Renal cortical epithelial cell (primary cell): Measurements from ENCODE around the gene CPEB4. TPM values are rescaled to one million over a fixed set of nuclear protein-coding genes. Genes with fewer than 3 reads are reported as not detected.
A peak's percentile ranks its signal among the peaks of the same experiment; 100 is the strongest.

Experiments
- DNase-seq: peaks from one replicate; pipeline ENCODE4 v3.0.0-alpha.2; 2011; ENCODE audit warnings: low read depth
- total RNA-seq: library from RNA; depleted of rRNA; stranded (reverse); fragments of >200 nt; gene quantifications from 2 replicates; pipeline ENCODE4 v1.2.3, GENCODE V29; 2014

Gene CPEB4
- total RNA-seq, 1 donor from 2014 or later = 66.6 TPM

DNA sequence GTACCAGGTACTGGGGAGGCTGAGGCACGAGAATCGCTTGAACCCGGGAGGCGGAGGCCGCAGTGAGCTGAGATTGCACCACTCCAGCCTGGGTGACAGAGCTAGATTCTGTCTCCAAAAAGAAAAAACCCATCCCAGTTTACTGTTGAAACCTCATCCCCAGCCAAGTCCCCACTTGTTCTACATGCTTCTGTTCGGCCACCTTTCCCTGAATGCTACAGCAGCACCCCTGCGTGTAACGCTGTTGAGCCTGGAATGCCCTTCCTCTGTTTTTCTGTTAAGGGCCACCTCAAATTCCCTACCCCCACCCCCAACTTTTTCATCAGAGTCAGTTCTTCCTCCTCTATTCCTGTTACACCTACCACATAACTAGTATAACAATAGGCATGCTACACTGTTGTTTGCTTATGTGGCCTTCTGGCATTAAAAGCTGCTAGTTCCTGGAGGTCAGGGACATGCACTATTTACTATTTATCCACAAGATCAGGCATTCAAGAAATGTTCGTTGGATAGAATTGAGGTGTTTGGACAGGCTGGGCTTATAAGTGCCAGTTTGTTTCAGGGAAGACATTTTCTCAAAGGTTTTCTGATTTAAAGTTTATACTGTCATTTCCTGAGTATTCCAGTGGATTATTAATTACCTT lies 53.7 kb downstream of the CPEB4 start:
- peak; percentile 98 for DNase-seq

DNA sequence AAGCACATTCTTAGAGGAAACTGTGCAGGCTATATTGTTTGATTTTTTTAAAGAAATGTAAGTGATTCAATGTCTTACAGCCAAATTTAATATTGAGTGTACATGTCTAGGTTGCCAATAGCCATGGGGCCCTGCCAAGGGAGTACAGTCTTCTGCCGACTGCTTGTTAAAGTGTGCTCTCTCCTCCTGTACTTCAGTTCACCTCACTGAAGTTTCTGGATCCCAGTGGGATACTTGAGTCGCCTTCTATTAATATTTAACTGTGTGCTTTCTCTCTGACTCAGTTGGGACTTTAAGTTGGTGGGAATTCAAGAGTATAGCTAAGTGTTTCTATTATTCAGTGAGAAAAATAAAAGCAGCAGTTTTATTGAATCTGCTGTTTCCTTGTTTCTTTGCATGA lies 56.4 kb downstream of the CPEB4 start:
- peak; percentile 96 for DNase-seq

DNA sequence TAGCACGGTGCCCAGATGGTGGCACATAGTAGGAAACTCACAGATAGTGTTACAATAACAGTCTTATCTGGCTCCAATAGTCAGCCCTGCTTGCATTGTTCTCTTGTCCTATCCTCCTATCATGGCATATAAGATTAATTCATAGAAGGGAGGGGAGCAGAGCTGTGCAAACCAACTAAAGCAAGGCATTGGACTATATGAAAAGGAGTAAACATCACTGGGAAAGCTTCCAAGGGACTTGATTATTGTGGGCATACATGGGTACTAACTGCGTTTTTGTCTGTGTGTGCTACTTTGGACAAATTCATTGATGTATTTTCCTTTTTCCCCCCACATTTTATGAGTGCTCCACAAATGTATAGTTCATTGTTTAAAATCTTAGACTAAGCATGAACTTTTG lies 57.0 kb downstream of the CPEB4 start:
- DNase-seq = no peak

DNA sequence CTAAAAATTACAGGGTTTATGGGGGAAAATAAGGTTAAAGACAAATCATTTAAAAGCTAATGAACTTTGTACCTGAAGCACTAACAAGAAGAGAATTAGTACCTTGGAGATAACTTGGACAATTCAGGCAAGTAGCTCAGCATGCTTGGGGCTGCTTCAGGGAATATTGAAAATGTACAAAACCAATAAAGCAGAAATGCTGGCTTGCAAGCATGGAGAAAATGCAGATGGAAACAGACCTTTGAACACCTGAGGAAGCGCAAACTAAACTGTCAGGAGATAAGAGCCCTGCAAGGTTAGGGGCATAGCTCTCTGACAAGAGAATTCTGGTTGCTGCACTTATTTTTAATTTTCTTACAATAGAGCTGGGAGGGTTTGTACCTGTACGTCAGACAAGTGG lies 58.2 kb downstream of the CPEB4 start:
- no peak for DNase-seq

DNA sequence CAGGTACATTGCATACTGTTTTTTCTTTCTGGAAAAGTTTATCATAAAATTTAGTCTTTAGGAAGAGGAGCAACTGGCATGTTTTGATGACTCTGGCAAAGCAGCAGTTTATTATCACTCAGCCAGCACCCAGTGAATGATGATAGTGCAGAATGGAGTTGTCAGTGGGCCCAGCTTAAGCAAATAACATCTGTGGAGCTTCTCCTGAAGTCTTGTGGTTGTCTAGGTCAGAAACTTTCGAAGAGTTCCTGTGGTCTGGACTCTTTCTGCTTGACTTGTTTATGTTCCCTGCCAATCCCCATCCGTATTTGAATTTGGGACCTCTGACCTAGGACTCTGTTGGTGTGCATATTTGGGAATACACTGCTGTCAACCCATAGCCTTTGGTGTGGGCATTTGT lies 62.7 kb downstream of the CPEB4 start:
- peak; percentile 44 for DNase-seq

DNA sequence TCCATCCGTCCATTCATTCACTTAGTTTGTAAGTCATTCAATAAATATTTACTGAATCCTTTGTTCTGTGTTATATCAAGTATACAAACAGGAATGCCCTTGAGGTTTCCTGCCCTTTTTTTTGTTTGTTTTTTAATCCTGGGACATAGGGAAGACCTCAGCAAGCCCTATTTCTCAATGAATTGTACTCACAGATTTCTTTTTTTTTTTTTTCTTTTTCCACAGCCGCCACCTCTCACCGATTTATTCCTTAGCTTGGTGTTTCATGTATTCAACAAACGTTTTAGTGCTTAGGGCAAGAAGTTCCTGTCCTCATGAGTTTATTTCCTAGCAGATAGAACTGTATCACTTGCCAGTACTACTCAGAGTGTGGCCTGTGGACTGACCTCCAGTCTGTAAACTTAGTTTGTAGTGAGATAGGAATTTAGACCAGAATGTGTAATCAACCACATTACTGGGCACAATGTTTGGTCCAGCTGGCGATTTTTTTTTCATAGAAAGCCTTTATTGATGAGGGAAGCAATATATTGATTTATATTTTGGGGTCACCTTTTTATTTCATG lies 65.5 kb downstream of the CPEB4 start:
- peak; percentile 89 for DNase-seq

DNA sequence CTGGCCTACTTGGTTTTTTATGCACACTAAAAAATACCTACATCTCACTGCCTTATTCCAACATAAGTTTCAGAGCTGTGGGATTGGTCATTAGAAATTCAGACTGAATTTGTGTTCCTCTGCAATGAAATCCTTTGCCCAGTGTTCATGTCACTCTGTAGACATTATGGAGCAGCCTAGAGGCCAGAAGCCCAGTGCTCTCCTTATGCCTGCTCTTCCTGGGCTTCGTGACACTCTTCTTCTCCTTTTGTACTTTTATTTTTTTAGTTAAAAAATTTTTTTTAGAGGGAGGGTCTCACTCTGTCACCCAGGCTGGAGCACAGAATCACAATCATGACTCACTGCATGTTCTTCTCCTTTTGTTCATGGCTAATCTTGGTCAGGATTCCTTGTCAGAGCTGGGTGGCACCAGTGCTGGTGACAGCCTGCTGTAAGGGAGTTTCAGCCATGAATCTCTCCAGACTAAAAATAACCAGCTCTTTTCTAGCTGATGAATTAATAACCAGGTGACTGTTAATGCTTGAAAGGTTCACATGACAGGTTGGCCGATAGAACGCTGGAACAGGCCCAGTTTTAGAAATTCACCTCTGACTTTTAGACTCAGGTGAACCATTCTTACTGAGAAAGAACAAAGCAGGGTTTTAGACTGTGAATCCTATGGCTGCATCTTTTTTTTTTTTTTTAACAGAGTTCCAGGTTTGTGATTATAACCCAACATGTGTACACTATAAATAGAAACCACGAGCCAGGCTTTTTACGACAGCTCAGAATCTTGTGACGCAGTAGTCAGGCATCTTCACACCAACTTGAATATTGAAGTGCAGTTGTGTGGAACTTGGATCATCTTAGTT lies 66.7 kb downstream of the CPEB4 start:
- peak; percentile 91 for DNase-seq

DNA sequence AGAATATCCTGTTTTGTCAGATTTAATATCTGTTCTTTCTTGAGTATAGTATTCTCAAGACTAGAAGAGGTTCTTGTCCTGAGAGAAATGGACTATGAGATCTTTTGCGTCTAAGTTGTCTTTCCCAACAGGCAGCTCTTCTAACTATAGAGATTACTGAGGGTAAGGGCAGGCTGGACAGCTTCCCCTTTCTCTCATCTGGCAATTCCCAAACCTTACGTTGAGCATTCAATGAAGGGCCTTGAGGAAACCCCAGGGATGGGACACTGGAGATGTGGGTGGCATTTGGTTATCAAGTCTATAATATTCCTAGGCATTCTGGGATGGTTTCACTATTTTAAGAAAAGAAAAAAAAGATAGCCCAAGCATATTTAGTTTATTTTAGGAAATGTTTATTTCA lies 72.8 kb downstream of the CPEB4 start:
- no peak for DNase-seq

DNA sequence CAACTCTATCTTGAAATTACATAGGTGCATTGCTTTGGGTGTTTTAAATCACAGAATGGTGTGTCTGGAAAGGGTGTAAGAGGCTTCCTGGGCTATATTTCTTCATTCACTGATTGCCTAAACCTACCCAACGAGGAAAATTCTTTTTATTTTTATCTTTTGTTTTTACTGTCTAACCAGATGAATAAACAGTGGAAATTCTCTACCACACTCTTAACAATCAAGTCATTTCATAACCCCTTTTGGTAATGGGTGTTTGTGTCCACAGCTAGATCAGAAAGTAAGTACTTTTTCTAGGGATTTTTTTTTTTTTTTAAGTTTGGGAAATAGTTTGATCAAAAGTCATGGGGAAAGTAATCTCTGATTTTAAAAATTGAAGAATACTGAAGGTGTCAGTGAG lies 73.3 kb downstream of the CPEB4 start:
- no peak for DNase-seq

DNA sequence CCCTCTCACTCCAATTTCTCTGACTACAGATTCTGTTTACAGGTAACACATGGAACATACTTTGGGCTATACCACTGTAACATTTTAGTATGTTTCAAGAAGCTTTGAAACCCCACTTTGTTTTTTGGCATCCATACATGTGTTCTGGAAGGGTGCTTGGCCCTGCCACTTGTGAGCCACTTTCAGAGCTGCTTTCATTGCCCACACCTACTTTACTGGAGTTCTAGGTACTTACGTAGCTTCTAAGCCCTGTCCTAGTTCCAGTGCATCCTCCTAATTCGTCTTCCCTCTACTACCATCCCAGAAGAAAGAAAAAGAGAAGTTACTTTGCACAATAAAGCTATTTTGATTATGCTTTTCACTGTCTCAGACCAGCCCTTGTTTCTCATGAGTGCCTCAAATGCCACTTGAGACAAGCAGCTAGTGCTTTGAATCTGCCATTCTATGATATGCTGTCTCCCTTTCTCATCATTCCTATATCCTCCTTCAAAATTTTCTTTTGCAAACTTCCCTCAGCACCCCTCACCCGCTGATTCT lies 74.4 kb downstream of the CPEB4 start:
- no peak for DNase-seq

DNA sequence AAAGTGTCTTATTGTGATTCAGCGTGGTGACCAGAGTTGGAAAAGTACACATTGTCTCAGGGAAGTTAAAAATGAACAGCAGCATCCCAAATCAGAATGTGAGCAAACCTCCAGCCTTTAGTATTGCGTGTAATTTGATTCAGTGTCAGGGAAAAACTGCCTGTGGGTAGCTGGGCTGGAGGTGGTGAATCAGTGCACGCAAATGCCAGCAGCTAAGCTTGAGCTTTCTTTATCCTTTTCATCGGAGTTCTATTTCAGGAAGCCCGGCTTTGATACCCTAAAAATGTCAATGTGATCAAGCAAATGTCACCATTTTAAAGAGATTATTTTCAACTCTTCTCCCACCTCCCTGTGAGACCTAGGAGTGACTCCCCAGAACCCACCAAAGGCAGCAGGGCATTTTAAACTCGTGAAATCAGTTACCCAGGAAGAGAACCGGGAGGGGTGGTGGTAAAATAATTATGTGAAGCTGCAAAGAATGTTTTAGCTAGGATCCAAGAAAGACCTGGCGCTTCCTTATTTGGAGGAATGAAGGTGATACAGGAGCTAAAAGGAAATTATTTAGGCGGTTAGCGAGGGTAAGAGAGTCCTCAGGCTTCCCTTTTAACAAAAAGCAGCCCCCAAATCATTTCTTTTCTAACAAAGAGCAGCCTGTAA lies 75.2 kb downstream of the CPEB4 start:
- DNase-seq = peak; percentile 78

DNA sequence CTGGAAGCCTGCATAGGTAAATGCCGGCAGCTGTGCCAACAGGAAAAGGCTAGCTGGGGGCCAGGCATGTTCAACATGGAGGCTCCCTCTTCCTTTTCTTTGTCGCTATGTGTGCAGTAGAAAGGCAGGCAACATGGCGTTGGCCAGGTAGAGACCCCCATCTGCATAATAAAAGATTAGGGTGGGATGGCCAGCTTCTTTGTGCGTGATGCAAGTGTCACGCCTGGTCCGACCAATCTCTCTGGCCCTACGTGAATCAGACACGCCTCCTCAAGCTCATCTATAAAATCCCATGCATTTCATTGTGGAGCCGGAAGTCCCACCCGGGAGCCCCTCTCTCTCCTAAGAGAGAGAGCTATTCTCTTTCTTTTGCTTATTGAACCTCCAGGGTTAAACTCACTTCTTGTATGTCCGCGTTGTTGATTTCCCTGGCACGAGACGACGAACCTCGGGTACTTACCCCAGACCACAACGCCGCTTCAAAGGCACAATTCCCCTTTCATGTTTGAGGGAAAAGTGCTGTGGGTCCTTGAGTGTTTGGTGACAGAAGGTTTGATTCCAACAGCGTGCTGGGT lies 75.8 kb downstream of the CPEB4 start:
- no peak for DNase-seq

DNA sequence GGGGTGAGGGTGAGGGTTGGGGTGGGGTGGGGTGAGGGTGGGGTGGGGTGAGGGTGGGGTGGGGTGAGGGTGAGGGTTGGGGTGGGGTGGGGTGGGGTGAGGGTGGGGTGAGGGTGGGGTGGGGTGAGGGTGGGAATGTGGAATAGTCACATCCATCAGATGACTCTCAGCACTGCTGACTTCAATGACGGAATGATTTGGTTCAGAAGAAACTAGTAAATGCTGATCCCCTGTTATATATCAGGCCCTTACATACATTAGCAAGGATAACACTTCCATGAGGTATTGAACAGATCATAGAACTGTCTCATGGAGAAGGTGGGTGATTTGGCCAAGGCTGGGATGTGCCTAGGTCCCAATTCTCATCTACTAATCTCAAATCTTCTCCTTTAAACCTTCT lies 76.4 kb downstream of the CPEB4 start:
- no peak for DNase-seq

DNA sequence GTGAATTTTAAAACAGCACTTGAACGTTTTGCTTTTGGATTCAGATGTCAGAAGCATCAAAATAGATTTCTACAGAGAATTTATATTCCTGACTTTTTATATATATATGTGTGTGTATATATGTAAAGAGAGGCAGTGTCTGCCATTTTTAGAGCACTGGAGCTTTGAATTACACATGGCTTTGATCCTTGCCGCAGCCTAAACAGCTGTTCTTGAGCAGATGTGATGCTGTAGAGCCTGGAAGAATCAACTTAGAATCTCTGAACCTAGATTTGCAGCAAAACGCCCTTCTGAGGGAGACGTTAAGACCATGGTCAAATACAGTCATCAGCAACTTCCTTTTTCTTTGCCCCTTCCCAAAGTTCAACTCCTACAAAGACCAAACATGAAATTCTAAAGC lies 79.1 kb downstream of the CPEB4 start:
- DNase-seq = no peak

DNA sequence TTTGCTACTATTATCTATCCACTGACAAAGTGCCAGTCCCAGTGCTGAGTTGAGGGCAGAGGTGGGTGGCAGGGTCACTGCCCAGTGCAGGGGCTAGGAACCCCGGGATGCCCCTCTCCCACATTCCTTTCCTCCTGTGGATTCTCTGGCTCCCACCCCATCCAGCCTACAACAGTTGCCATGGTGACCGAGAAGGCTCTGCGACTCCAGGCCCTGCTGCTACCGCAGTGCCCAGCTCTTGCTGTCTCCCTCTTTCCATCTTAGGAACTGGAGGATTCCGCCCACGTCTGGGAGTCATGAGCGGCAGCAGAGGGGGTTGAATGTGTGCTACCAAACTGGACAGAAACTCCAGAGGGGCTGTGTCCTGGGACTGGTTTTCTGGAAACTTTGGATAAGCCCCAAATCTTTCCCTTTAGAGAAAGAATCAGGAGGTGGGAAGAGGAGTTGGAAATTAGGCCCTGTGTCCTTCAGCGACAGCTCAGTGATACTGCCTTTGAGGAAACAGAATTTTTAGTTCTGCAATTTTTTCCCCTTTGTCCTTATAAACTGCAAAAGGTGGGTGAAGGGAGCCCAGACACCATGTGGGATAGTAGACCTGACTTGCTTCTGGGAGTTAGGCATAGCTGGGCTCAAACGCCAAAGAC lies 80.1 kb downstream of the CPEB4 start:
- no peak for DNase-seq

DNA sequence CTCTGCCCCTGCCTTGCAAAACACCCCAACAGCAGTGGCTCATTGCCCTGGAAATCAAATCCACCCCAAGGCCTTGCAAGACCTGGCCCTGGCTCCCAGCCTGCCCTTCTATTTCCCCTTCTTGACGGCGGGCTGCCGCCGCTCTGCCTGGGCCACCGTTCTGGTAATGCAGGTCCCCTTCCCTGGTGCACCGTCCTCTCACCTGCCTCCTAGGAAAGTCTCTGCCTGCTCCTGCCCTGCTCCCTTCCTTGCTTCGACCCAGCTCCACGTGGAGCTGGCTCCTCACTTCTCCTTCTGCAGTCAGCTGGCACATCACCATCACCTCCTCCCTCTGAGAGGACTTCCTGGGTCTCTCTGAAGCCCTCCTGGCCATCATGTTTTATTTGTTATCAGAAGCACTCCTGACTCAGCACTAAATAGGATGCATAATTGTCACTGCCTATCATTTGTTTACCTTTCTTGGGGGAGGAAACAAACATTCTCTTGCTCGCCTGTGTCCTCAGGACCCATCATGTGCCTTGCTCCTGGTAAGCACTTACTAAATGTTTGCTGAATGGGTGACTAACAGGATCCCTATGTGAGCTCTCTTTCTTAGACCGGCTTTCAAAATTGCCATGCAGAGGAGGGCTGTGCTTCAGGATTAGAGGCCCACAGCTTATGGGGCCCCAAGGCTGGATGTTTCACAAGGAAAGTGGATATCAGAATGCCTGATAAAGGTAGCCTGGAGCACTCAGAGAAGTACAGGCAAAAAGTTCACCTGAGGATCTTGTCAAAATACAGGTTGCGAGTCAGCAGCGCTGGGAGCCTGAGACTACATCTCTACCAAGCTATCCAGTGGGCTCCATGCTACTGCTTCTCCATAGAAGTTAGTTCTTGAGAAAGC lies 81.3 kb downstream of the CPEB4 start:
- DNase-seq = peak; percentile 86

DNA sequence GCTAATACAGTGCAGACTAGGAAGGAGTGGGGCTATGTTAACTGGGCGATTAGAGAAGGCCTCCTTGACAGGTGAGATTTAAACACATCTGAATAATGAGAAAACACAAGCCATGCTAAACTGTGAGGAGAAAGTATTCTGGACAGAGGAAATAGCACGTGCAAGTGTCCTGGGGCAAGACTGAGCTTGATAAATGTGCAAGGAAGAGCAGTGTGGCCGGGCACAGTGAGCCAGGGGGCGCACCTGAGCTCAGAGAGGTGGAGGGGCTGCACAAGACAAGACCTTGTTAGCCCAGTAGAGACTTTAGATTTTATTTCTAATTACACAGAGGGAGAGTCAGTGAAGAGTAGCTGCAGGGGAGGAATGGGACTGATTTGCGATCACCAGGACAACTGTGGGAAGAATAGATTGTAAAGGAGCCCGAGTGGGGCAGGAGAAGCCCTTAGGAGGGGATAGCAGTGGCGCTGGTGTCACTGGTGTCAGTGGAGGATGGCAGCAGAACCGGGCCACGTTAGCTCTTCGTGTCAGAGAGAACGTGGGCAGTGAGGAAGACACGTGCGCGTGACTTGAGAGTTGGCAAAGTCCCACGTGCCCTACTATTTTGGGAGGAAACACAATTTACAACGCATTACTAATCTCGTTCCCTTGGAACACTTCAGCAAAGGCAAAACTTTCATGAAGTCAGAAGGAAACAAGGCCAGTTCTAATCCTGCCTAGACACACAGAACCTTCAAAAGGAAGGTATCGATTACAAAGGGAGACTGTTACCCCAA lies 82.9 kb downstream of the CPEB4 start:
- no peak for DNase-seq

DNA sequence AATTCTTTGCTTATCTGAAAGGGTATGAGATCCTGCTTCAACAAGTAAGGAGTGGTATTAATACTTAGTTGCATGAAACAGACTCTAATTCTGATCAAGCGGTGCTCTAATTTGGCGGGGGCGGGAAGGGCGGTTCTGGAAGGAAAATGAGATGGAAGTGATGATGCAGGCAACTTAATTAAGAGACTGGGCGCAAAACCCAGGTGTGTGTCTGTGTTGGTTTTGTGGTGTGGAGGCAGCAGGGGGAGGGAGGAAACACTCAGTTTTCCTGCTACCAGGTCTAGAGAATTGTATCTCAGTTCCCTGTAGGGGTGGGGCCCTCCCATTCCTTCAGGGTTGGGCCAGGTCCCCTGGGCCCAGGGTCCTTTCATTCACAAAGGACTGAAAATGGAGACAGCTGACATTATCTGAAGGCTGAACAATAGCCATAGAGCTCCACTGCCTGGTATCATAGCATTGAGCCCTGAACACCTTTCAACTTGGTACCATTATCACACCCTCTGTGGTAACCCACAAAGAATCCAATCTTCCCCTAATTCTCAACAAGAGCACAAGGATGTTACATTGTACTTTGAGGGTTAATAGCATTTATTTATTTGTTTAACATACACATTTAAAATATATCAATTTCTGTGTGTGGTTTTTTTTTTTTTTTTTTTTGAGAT lies 83.7 kb downstream of the CPEB4 start:
- no peak for DNase-seq

DNA sequence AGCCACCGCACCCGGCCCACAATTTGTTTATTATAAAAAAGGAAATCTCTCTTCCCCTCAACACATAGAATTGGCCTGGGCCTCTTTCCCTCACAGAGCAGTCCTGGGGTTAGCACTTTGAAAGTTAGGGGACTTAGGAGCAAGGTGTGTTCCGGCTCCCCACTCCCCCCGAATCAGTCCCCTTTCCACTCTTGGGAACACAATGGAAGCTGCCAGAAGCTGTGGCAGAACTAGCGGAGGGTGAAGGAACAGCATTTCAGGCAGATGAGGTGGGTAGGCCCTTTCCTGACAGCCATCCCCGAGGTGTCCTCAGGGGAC lies 84.4 kb downstream of the CPEB4 start:
- DNase-seq = no peak
